K562 (cell line): ENCODE measurements around the gene GABPB1. TPM values are rescaled to one million over a fixed set of nuclear protein-coding genes. Genes with fewer than 3 reads are reported as not detected.

ENCODE experiments used
- BHLHE40 ChIP-seq: IDR thresholded peaks from 2 replicates; pipeline ENCODE4 v1.6.1; 2011; ENCODE audit warnings: low read length, improper control_type of control experiment
- MYBL2 ChIP-seq, 2 experiments: fragments of 450-650 bp in 1 of 2; sonication (generic) in 1 of 2; formaldehyde crosslinking in 1 of 2; IDR thresholded peaks; 2 replicates each; pipeline versions ENCODE4 v1.6.1 to v1.8.1; 2017 to 2022; ENCODE audit warnings: borderline replicate concordance in 1 of 2, inconsistent platforms in 1 of 2, low read depth in 1 of 2, mild to moderate bottlenecking in 1 of 2, missing genetic modification reagents in 1 of 2, moderate library complexity in 1 of 2
- PBX2 ChIP-seq, 2 experiments: IDR thresholded peaks in 1 of 2; conservative IDR thresholded peaks in 1 of 2; 2 replicates each; pipeline ENCODE4 v1.6.1; 2016; ENCODE audit warnings: low read depth in 2 of 2, mild to moderate bottlenecking in 1 of 2, missing compliant biosample characterization in 1 of 2, missing genetic modification characterization in 1 of 2, moderate library complexity in 1 of 2
- RREB1 ChIP-seq: fragments of 250-450 bp; sonication (Bioruptor Pico); IDR thresholded peaks from 2 replicates; pipeline ENCODE4 v1.4.0; 2020
- TAF1 ChIP-seq: IDR thresholded peaks from 2 replicates; pipeline ENCODE4 v1.6.1; 2011; ENCODE audit warnings: mild to moderate bottlenecking, low read length, moderate library complexity; ENCODE audit not compliant: insufficient read depth, control insufficient read depth, severe bottlenecking; ENCODE audit errors: extremely low read depth
- TEAD4 ChIP-seq, 2 experiments: sonication (generic) in 1 of 2; formaldehyde crosslinking in 1 of 2; IDR thresholded peaks; 2 replicates each; pipeline versions ENCODE4 v1.6.1 to v1.8.0; 2012 to 2022; ENCODE audit warnings: borderline replicate concordance in 1 of 2, inconsistent platforms in 1 of 2, low read length in 1 of 2, mild to moderate bottlenecking in 1 of 2, missing genetic modification reagents in 1 of 2
- TRIM25 ChIP-seq: fragments of 450-650 bp; IDR thresholded peaks from 2 replicates; pipeline ENCODE4 v1.7.0; 2016; ENCODE audit warnings: borderline replicate concordance
- VEZF1 ChIP-seq: fragments of 200-800 bp; sonication (Bioruptor generic); IDR thresholded peaks from 2 replicates; pipeline ENCODE4 v1.6.1; 2017; ENCODE audit warnings: missing genetic modification characterization, missing compliant biosample characterization
- ZBTB5 ChIP-seq: fragments of 450-650 bp; IDR thresholded peaks from 2 replicates; pipeline ENCODE4 v1.6.1; 2017; ENCODE audit warnings: antibody characterized with exemption
- ZNF77 ChIP-seq: fragments of 250-450 bp; sonication (Bioruptor Pico); IDR thresholded peaks from 2 replicates; pipeline ENCODE4 v1.5.0; 2020
- polyA plus RNA-seq, 8 experiments: library from polyadenylated mRNA; depleted of rRNA in 4 of 8; stranded (reverse) in 5 of 8; unstranded in 3 of 8; fragments of >200 nt; fragmentation: Nextera tagmentation in 2 of 8; fragmentation: Illumina TruSeq in 1 of 8; extraction: Ambion mirVana in 2 of 8; extraction: Trizol in 1 of 8; gene quantifications; 2 replicates each; pipeline versions ENCODE4 v1.2.1 to v1.2.3, GENCODE V29; 2011 to 2014; ENCODE audit warnings: inconsistent platforms in 1 of 8, missing spikeins in 1 of 8
- total RNA-seq, 7 experiments: library from RNA; depleted of rRNA in 6 of 7; stranded (reverse); fragments of >200 nt in 6 of 7; fragmentation: Illumina TruSeq in 2 of 7; extraction: Trizol in 2 of 7; gene quantifications; 2 replicates each; pipeline versions ENCODE4 v1.2.1 to v1.2.3, GENCODE V29; 2011 to 2021; ENCODE audit warnings: low replicate concordance in 1 of 7

Gene GABPB1
- total and polyA plus RNA-seq, 9 of the 15 experiments (the other 6 are each of a cell fraction or from before 2014, with no cell fraction given), result 11.8 to 42.3 (median 33.2) TPM

GRCh38 chr15:50260969-50261496 is 94.0 kb downstream of the GABPB1 start (continued):
- TF ChIP-seq ZBTB5 (peak; percentile 70; the same call in 1 of the 2 replicates), ZNF77 (CRISPR knock-in tag) (no peak), RREB1 (CRISPR knock-in tag) (0 out of 2 replicates have a peak, but pooled peaks have one; percentile 26), TRIM25 (no peak), VEZF1 (CRISPR knock-in tag) (peak; percentile 73), BHLHE40 (peak; percentile 31; the same call in 1 of the 2 replicates), TEAD4 (IDR thresholded peaks at IDR 0.05; ENCODE audit: low read length) (peak; percentile 95), TEAD4 (CRISPR knock-in tag; IDR thresholded peaks at IDR 0.05; ENCODE audit: borderline replicate concordance) (no peak), PBX2 (CRISPR knock-in tag; IDR thresholded peaks at IDR 0.05; ENCODE audit: low read depth) (no peak), PBX2 (tag; conservative IDR thresholded peaks at IDR 0.05; ENCODE audit: low read depth) (peak; percentile 85), MYBL2 (IDR thresholded peaks at IDR 0.05; ENCODE audit: low read depth) (no peak; the same call in 1 of the 2 replicates), MYBL2 (CRISPR knock-in tag; IDR thresholded peaks at IDR 0.05; ENCODE audit: borderline replicate concordance) (no peak), TAF1 (peak; percentile 29)
